Calu3 (cell line): ENCODE data around the gene SCYL3. TPM values are rescaled to one million over a fixed set of nuclear protein-coding genes. Genes with fewer than 3 reads are reported as not detected.

Experiments
- BruUV-seq: library from RNA; stranded (reverse); fragments of 400-500 nt; replicated peaks from 2 replicates; lab custom pipeline; 2021; lab: Mats Ljungman, UMichigan
- CTCF ChIA-PET: fragments of 300-600 bp; sonication (Branson Sonifier 250); formaldehyde crosslinking; loops from one replicate; lab custom pipeline; 2022; ENCODE audit warnings: antibody characterized with exemption; lab: Charles Lee
- DNase-seq: peaks from one replicate; pipeline ENCODE4 v3.0.0; 2022
- H3K27ac Mint-ChIP-seq: one replicate; pipeline ENCODE4 v1.8.0; 2022; ENCODE audit warnings: mixed read lengths; ENCODE audit not compliant: unreplicated experiment
- H3K27me3 Mint-ChIP-seq: one replicate; pipeline ENCODE4 v1.8.0; 2022; ENCODE audit warnings: mixed read lengths; ENCODE audit not compliant: unreplicated experiment
- H3K36me3 Mint-ChIP-seq: one replicate; pipeline ENCODE4 v1.8.0; 2022; ENCODE audit warnings: mild to moderate bottlenecking, moderate library complexity, mixed read lengths; ENCODE audit not compliant: insufficient read depth, unreplicated experiment
- H3K4me1 Mint-ChIP-seq: one replicate; pipeline ENCODE4 v1.8.0; 2022; ENCODE audit warnings: mild to moderate bottlenecking, low read depth, mixed read lengths; ENCODE audit not compliant: unreplicated experiment
- H3K4me3 Mint-ChIP-seq: one replicate; pipeline ENCODE4 v1.8.0; 2022; ENCODE audit warnings: mild to moderate bottlenecking, low read depth, moderate library complexity, mixed read lengths; ENCODE audit not compliant: unreplicated experiment
- H3K9me3 Mint-ChIP-seq: one replicate; pipeline ENCODE4 v1.8.0; 2022; ENCODE audit warnings: low read depth, mixed read lengths; ENCODE audit not compliant: unreplicated experiment
- CTCF ChIP-seq: fragments of 200-600 bp; IDR thresholded peaks from one replicate; pipeline ENCODE4 v1.8.0; 2022; ENCODE audit warnings: antibody characterized with exemption; ENCODE audit not compliant: unreplicated experiment
- intact Hi-C: fragments of 100-400 bp; cut with micrococcal nuclease; formaldehyde crosslinking; loops from one replicate; pipeline ENCODE4 v1.10.0; 2022; ENCODE audit not compliant: unreplicated experiment
- total RNA-seq: library from RNA; stranded (reverse); gene quantifications from 2 replicates; pipeline ENCODE4 v1.2.3, GENCODE V29; 2022

The SCYL3 gene
- total RNA-seq, 1 experiment from 2014 or later: 18.3 TPM

- intact Hi-C loops: no loop called here
- H3K27me3 Mint-ChIP-seq: no peaks in the 10 kb centered on the region
- CTCF ChIA-PET: no interaction called here
- BruUV-seq: no TSS peak
- H3K4me1 Mint-ChIP-seq: no peaks in the 10 kb centered on the region
- no peak overlapping the region for H3K4me3 Mint-ChIP-seq
- DNase-seq: no peak
- no peak for TF ChIP-seq CTCF
- peaks cover 11% of the 10 kb centered on the region for H3K36me3 Mint-ChIP-seq
- no peak overlapping the region for H3K27ac Mint-ChIP-seq
- no peaks in the 10 kb centered on the region for H3K9me3 Mint-ChIP-seq
Observed at GRCh38 chr1:169829671-169830070, 64.0 kb downstream of the SCYL3 start.

- Mint-ChIP-seq H3K27me3 (no peaks in the 10 kb centered on the region), H3K27ac (no peak overlapping the region), H3K9me3 (no peaks in the 10 kb centered on the region), H3K4me1 (no peaks in the 10 kb centered on the region), H3K36me3 (peaks cover 5% of the 10 kb centered on the region), H3K4me3 (no peak overlapping the region)
- DNase-seq: no peak
- CTCF ChIA-PET: no interaction called here
- intact Hi-C loops: no loop called here
- BruUV-seq: no TSS peak
- no peak for TF ChIP-seq CTCF
Observed at GRCh38 chr1:169824153-169824552, 69.5 kb downstream of the SCYL3 start.

- H3K36me3 Mint-ChIP-seq: peaks cover 5% of the 10 kb centered on the region
- DNase-seq: no peak
- H3K27me3 Mint-ChIP-seq: no peaks in the 10 kb centered on the region
- CTCF ChIA-PET: no interaction called here
- TF ChIP-seq CTCF: no peak
- BruUV-seq: no TSS peak
- no peak overlapping the region for H3K27ac Mint-ChIP-seq
- no peaks in the 10 kb centered on the region for H3K9me3 Mint-ChIP-seq
- intact Hi-C loops: no loop called here
- no peak overlapping the region for H3K4me3 Mint-ChIP-seq
- no peaks in the 10 kb centered on the region for H3K4me1 Mint-ChIP-seq
Observed at GRCh38 chr1:169821500-169821899, 72.2 kb downstream of the SCYL3 start.

DNA sequence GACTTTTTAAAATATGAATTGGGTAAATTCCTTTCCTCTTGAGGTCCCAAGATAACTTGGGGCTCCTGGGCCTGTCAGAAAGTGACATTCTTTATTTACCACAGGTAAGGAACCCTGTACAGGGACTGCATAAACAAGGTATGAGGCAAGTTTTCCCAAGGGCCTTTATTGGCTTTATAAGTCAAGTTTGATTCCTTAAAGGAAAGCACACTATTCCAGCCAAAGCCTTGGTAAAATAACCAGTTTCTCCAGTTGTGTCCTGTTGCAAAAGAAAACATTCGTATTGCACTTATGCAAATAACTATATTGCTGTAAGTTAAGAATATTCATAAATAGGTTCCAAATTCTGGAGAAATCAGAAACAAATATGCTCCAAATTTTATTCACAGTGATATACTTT is 77.1 kb downstream of the SCYL3 start:
- Mint-ChIP-seq H3K4me3 (no peak overlapping the region), H3K36me3 (peaks cover 8% of the 10 kb centered on the region), H3K27me3 (no peaks in the 10 kb centered on the region), H3K4me1 (no peaks in the 10 kb centered on the region), H3K27ac (no peak overlapping the region), H3K9me3 (no peaks in the 10 kb centered on the region)
- no peak for DNase-seq
- intact Hi-C loops: no loop called here
- CTCF ChIA-PET: no interaction called here
- no peak for TF ChIP-seq CTCF
- no TSS peak for BruUV-seq
